IMR-90 (cell line): ENCODE measurements around the gene NDST1. TPM values are rescaled to one million over a fixed set of nuclear protein-coding genes. Genes with fewer than 3 reads are reported as not detected.

ENCODE experiments used
- ATAC-seq: fragments of 200-7000 bp; cut with Tn5 transposase; 2 replicates; pipeline ENCODE4 v1.9.1; 2020; ENCODE audit warnings: low read depth, mild to moderate bottlenecking, moderate library complexity
- BruUV-seq: library from RNA; stranded (reverse); fragments of 400-500 nt; replicated peaks from 2 replicates; lab custom pipeline; 2021; lab: Mats Ljungman, UMichigan
- CTCF ChIA-PET: fragments of 300-600 bp; formaldehyde crosslinking; extraction: SDS; loops from one replicate; lab custom pipeline; 2021; ENCODE audit warnings: antibody characterized with exemption; lab: Yijun Ruan, JAX
- POLR2A ChIA-PET: fragments of 300-600 bp; sonication (Branson Sonifier 250); formaldehyde crosslinking; loops from one replicate; lab custom pipeline; 2022; ENCODE audit warnings: antibody characterized with exemption; ENCODE audit not compliant: unreplicated experiment; lab: Charles Lee
- DNase-seq: peaks from one replicate; pipeline ENCODE4 v3.0.0; 2013
- H2AFZ ChIP-seq: replicated peaks from 2 replicates; pipeline ENCODE3; 2013; ENCODE audit warnings: low read length, mild to moderate bottlenecking; ENCODE audit not compliant: poor library complexity
- H2AK5ac ChIP-seq: 2 replicates; pipeline ENCODE4 v1.6.1; 2013; ENCODE audit warnings: low read depth, low read length, inconsistent platforms
- H2AK9ac ChIP-seq: replicated peaks from 2 replicates; pipeline ENCODE3; 2013; ENCODE audit warnings: mild to moderate bottlenecking, low read depth, low read length, moderate library complexity; ENCODE audit not compliant: poor library complexity
- H2BK120ac ChIP-seq: 2 replicates; pipeline ENCODE4 v1.6.1; 2013; ENCODE audit warnings: low read depth, low read length, inconsistent platforms
- H2BK15ac ChIP-seq: 3 replicates; pipeline ENCODE4 v1.6.1; 2013; ENCODE audit warnings: low read depth, low read length, inconsistent platforms
- H2BK20ac ChIP-seq: 2 replicates; pipeline ENCODE4 v1.6.1; 2013; ENCODE audit warnings: low read depth, mild to moderate bottlenecking, inconsistent platforms, low read length, moderate library complexity
- H2BK5ac ChIP-seq: 2 replicates; pipeline ENCODE4 v1.6.1; 2013; ENCODE audit warnings: mild to moderate bottlenecking, low read depth, low read length, inconsistent platforms; ENCODE audit not compliant: poor library complexity, severe bottlenecking
- H3K14ac ChIP-seq: replicated peaks from 2 replicates; pipeline ENCODE4 v1.6.1; 2013; ENCODE audit warnings: low read depth, low read length, inconsistent platforms
- H3K18ac ChIP-seq: 2 replicates; pipeline ENCODE4 v1.6.1; 2013; ENCODE audit warnings: low read depth, low read length, control low read depth
- H3K23ac ChIP-seq: 2 replicates; pipeline ENCODE4 v1.6.1; 2013; ENCODE audit warnings: low read depth, low read length, inconsistent platforms
- H3K27ac ChIP-seq: 2 replicates; pipeline ENCODE4 v1.5.1; 2013; ENCODE audit warnings: mild to moderate bottlenecking, control low read depth, low read length; ENCODE audit not compliant: insufficient read depth
- H3K27me3 ChIP-seq: 2 replicates; pipeline ENCODE4 v1.6.1; 2013; ENCODE audit warnings: low read length; ENCODE audit not compliant: control insufficient read depth, insufficient read depth
- H3K36me3 ChIP-seq: 2 replicates; pipeline ENCODE4 v1.6.1; 2013; ENCODE audit warnings: low read length, mixed read lengths; ENCODE audit not compliant: control insufficient read depth, insufficient read depth
- H3K4ac ChIP-seq: 2 replicates; pipeline ENCODE4 v1.6.1; 2013; ENCODE audit warnings: low read depth, low read length, inconsistent platforms
- H3K4me1 ChIP-seq: 2 replicates; pipeline ENCODE4 v1.6.1; 2013; ENCODE audit warnings: low read length, mixed read lengths; ENCODE audit not compliant: control insufficient read depth, insufficient read depth
- H3K4me2 ChIP-seq: 2 replicates; pipeline ENCODE4 v1.6.1; 2013; ENCODE audit warnings: low read depth, mild to moderate bottlenecking, control low read depth, low read length, moderate library complexity
- H3K4me3 ChIP-seq: 2 replicates; pipeline ENCODE4 v1.5.1; 2013; ENCODE audit warnings: low read depth, mild to moderate bottlenecking, control low read depth, low read length, moderate library complexity; ENCODE audit not compliant: insufficient read depth
- H3K56ac ChIP-seq: 2 replicates; pipeline ENCODE4 v1.6.1; 2013; ENCODE audit warnings: low read length, inconsistent platforms; ENCODE audit not compliant: insufficient read depth; ENCODE audit errors: extremely low read depth
- H3K79me1 ChIP-seq, 2 experiments: 2 replicates each; pipeline ENCODE4 v1.6.1; 2013; ENCODE audit warnings: low read length in 2 of 2, inconsistent platforms in 1 of 2, low read depth in 1 of 2
- H3K9ac ChIP-seq: 2 replicates; pipeline ENCODE4 v1.6.1; 2013; ENCODE audit warnings: low read depth, low read length, control low read depth
- H3K9me1 ChIP-seq: 2 replicates; pipeline ENCODE4 v1.6.1; 2013; ENCODE audit warnings: low read length, inconsistent platforms; ENCODE audit not compliant: insufficient read depth
- H3K9me3 ChIP-seq: 2 replicates; pipeline ENCODE4 v1.6.1; 2013; ENCODE audit warnings: low read length; ENCODE audit not compliant: control insufficient read depth, insufficient read depth
- H4K20me1 ChIP-seq: 2 replicates; pipeline ENCODE4 v1.6.1; 2013; ENCODE audit warnings: low read length, inconsistent platforms; ENCODE audit not compliant: insufficient read depth
- H4K5ac ChIP-seq: 2 replicates; pipeline ENCODE4 v1.6.1; 2013; ENCODE audit warnings: mild to moderate bottlenecking, low read depth, low read length, control low read depth
- H4K8ac ChIP-seq, 2 experiments: 2 replicates each; pipeline ENCODE4 v1.6.1; 2013; ENCODE audit warnings: low read depth in 2 of 2, low read length in 2 of 2, control low read depth in 1 of 2, inconsistent platforms in 1 of 2
- H4K91ac ChIP-seq: 2 replicates; pipeline ENCODE4 v1.6.1; 2013; ENCODE audit warnings: low read depth, low read length, inconsistent platforms; ENCODE audit not compliant: insufficient read depth
- ELK1 ChIP-seq: fragments of 150-350 bp; IDR thresholded peaks from 2 replicates; pipeline ENCODE4 v1.6.1; 2016; ENCODE audit warnings: low read depth, mild to moderate bottlenecking, low read length, moderate library complexity, borderline replicate concordance
- FOS ChIP-seq: fragments of 150-350 bp; IDR thresholded peaks from 2 replicates; pipeline ENCODE4 v1.6.1; 2016; ENCODE audit warnings: low read depth, low read length
- MAFK ChIP-seq: IDR thresholded peaks from 2 replicates; pipeline ENCODE4 v1.6.1; 2012; ENCODE audit warnings: low read depth, low read length, improper control_type of control experiment
- MXI1 ChIP-seq: IDR thresholded peaks from 2 replicates; pipeline ENCODE4 v1.6.1; 2012; ENCODE audit warnings: low read depth, mild to moderate bottlenecking, low read length, moderate library complexity, borderline replicate concordance
- NFE2L2 ChIP-seq: fragments of 150-350 bp; IDR thresholded peaks from 2 replicates; pipeline ENCODE4 v1.6.1; 2016; ENCODE audit warnings: low read depth, mild to moderate bottlenecking, low read length
- POLR2A ChIP-seq: IDR thresholded peaks from 2 replicates; pipeline ENCODE4 v1.6.1; 2012; ENCODE audit warnings: mild to moderate bottlenecking, low read depth, low read length
- RCOR1 ChIP-seq: IDR thresholded peaks from 2 replicates; pipeline ENCODE4 v1.6.1; 2012; ENCODE audit warnings: mild to moderate bottlenecking, low read length, improper control_type of control experiment; ENCODE audit not compliant: insufficient replicate concordance
- RFX5 ChIP-seq: IDR thresholded peaks from 2 replicates; pipeline ENCODE4 v1.8.0; 2012; ENCODE audit warnings: low read depth, mild to moderate bottlenecking, low read length, moderate library complexity
- SMC3 ChIP-seq: fragments of 150-350 bp; IDR thresholded peaks from 2 replicates; pipeline ENCODE4 v1.6.1; 2016; ENCODE audit warnings: low read depth, mild to moderate bottlenecking, antibody characterized with exemption, low read length, moderate library complexity
- WGBS, 2 experiments: methylation state at CpG; one replicate each; pipeline versions ENCODE4 v1.1.5 to v1.1.7; 2013; ENCODE audit warnings: missing lambda C conversion rate in 2 of 2; ENCODE audit not compliant: insufficient read length in 1 of 2; ENCODE audit errors: extremely low coverage in 2 of 2; 5-methylcytosine and 5-hydroxymethylcytosine counted together
- dilution Hi-C: fragments of 300-500 bp; cut with HindIII; formaldehyde crosslinking; loops from one replicate; pipeline ENCODE4 v1.14.3; 2018; ENCODE audit warnings: low sequenced_read_pairs; ENCODE audit not compliant: unreplicated experiment
- in situ Hi-C: fragments of 300-500 bp; cut with MboI; formaldehyde crosslinking; loops from 3 replicates; pipeline ENCODE4 v1.14.3; 2019; ENCODE audit warnings: low sequenced_read_pairs, inconsistent platforms, mixed read lengths
- intact Hi-C: fragments of 100-400 bp; cut with micrococcal nuclease; formaldehyde crosslinking; loops from 2 replicates; pipeline ENCODE4 v1.10.0; 2022
- polyA plus RNA-seq, 3 experiments: library from polyadenylated mRNA; depleted of rRNA; stranded (reverse); fragments of >200 nt; gene quantifications; 2 replicates each; pipeline ENCODE4 v1.2.3, GENCODE V29; 2012; ENCODE audit warnings: low replicate concordance in 1 of 3
- total RNA-seq: library from RNA; depleted of rRNA; stranded (reverse); fragments of >200 nt; gene quantifications from 2 replicates; pipeline ENCODE4 v1.2.3, GENCODE V29; 2012

The NDST1 gene
- total and polyA plus RNA-seq, 2 of the 4 experiments (the other 2 are of a cell fraction): 30.5 to 80.4 TPM

GRCh38 chr5:150583541-150584225 is 75.8 kb downstream of the NDST1 start:
- Histone ChIP-seq H2BK15ac (no peak overlapping the region), H4K5ac (no peak overlapping the region), H3K56ac (no peak overlapping the region), H2AK9ac (no peak overlapping the region), H3K14ac (no peak overlapping the region), H3K4me2 (no peak overlapping the region), H3K23ac (no peak overlapping the region), H3K4ac (no peak overlapping the region), H2BK5ac (no peak overlapping the region), H3K9me3 (no peaks in the 10 kb centered on the region), H2AFZ (no peak overlapping the region), H3K4me1 (peaks cover 12% of the 10 kb centered on the region), H4K20me1 (no peaks in the 10 kb centered on the region), H3K79me1 (no peaks in the 10 kb centered on the region), H3K27me3 (peaks cover 18% of the 10 kb centered on the region), H3K9ac (no peak overlapping the region), H3K36me3 (no peaks in the 10 kb centered on the region), H3K18ac (no peak overlapping the region), H3K4me3 (no peak overlapping the region), H3K27ac (no peak overlapping the region), H4K91ac (no peak overlapping the region), H2BK120ac (no peak overlapping the region), H2AK5ac (peak overlapping the region; percentile 61; the same call in 1 of the 2 replicates), H3K9me1 (no peaks in the 10 kb centered on the region), H2BK20ac (no peak overlapping the region), H4K8ac (no peak overlapping the region)
- no peak for ATAC-seq
- DNase-seq: no peak
- 79% methylated on average over 3 of the region's 9 CpGs; no CpG with 5 or more reads in 1 of the 2 experiments for WGBS, 2 experiments
- intact Hi-C loops: no loop called here
- BruUV-seq: no TSS peak
- dilution Hi-C loops: no loop called here
- TF ChIP-seq MAFK (no peak), RFX5 (no peak), NFE2L2 (no peak), POLR2A (no peak), ELK1 (no peak), RCOR1 (no peak), MXI1 (no peak), SMC3 (no peak), FOS (no peak)
- CTCF ChIA-PET: interaction anchor here (0.6 kb wide), 1 partner anchor 897 kb away, joined by 3 read pairs; no protein-coding TSS in a partner anchor
- in situ Hi-C loops: no loop called here
- POLR2A ChIA-PET: no interaction called here
